ENCODE measurements around the gene TLE5.

Gene TLE5

DNA sequence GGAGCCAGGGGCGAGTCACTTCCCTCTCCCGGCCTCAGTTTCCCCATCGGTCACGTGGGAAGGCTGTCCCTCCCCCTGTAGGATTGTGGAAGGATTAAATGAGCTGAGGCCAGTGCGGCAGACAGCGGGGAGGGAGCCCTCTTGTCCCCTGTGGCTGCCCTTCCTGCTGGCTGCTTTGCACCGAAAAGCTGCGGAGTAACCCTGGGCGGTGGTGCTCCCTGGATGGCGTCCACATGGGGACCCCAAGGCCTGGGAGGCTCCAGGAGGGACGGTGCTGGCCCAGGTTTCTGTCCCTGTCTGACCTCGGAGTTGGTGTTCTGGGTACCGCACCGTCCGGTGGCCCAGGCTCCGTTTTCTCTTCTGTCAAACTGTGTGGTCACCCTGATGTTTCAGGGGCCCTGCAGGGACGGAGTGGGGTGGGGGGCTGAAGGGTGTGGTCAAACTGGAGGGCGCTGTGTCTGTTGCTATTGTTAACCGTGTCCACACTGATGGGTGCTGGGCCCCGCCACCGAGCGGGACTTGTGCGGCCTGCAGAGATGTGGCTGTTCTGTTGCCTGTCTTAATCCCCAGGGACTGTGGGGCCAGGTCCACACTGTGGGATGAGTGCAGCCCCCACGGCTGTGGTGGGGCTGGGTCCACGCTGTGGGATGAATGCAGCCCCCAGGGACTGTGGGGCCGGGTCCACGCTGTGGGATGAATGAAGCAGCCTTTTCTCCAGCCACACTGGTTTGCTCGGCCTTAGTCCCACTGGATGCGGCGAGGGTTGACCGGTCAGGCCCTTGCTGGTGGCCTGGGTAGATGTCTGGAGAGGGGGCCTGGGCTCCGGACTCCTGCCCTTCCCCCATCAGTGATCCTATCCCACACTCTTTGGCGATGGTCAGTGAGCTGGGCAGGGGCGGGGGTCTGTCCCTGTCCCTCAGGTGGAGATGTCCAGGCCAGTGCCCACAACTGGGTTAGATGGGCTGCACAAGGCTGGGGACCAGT is 38.7 kb upstream of the TLE5 start:
- TF ChIP-seq, protein P1, sequence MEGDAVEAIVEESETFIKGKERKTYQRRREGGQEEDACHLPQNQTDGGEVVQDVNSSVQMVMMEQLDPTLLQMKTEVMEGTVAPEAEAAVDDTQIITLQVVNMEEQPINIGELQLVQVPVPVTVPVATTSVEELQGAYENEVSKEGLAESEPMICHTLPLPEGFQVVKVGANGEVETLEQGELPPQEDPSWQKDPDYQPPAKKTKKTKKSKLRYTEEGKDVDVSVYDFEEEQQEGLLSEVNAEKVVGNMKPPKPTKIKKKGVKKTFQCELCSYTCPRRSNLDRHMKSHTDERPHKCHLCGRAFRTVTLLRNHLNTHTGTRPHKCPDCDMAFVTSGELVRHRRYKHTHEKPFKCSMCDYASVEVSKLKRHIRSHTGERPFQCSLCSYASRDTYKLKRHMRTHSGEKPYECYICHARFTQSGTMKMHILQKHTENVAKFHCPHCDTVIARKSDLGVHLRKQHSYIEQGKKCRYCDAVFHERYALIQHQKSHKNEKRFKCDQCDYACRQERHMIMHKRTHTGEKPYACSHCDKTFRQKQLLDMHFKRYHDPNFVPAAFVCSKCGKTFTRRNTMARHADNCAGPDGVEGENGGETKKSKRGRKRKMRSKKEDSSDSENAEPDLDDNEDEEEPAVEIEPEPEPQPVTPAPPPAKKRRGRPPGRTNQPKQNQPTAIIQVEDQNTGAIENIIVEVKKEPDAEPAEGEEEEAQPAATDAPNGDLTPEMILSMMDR (IDR thresholded peaks at IDR 0.05; ENCODE audit: borderline replicate concordance, extremely low read depth, low read length, poor library complexity, severe bottlenecking): no peak
- no peak for TF ChIP-seq EZH2 (IDR thresholded peaks at IDR 0.05; ENCODE audit: borderline replicate concordance, low read depth, low read length, severe bottlenecking)
- no peak overlapping the region for H3K4me3 ChIP-seq (ENCODE audit: low read depth in 1 of 2, low read length in 2 of 2)
- H2AFZ ChIP-seq (ENCODE audit: low read depth, low read length): no peak overlapping the region
- H3K27me3 ChIP-seq (ENCODE audit: insufficient read depth, low read length, poor library complexity): no peaks in the 10 kb centered on the region
- ATAC-seq (ENCODE audit: insufficient read depth, low read depth) (no peak), DNase-seq (no peak)
- peaks cover 34% of the 10 kb centered on the region for H3K4me1 ChIP-seq (ENCODE audit: insufficient read depth, low read length)
- H3K27ac ChIP-seq (ENCODE audit: low read length): no peak overlapping the region; the same call in 1 of the 2 replicates
- no peaks in the 10 kb centered on the region; the same call in 1 of the 2 replicates for H3K36me3 ChIP-seq (ENCODE audit: insufficient read depth, low read length)
- H3K4me2 ChIP-seq (ENCODE audit: insufficient read depth, low read length): no peak overlapping the region
- H3K79me2 ChIP-seq (ENCODE audit: insufficient read depth, low read length): peaks cover 92% of the 10 kb centered on the region
- H3K9ac ChIP-seq (ENCODE audit: low read depth, low read length): no peak overlapping the region
- peaks cover 78% of the 10 kb centered on the region for H4K20me1 ChIP-seq (ENCODE audit: insufficient read depth, low read length)
- no peaks in the 10 kb centered on the region for H3K9me3 ChIP-seq (ENCODE audit: insufficient read depth, low read length, severe bottlenecking)

DNA sequence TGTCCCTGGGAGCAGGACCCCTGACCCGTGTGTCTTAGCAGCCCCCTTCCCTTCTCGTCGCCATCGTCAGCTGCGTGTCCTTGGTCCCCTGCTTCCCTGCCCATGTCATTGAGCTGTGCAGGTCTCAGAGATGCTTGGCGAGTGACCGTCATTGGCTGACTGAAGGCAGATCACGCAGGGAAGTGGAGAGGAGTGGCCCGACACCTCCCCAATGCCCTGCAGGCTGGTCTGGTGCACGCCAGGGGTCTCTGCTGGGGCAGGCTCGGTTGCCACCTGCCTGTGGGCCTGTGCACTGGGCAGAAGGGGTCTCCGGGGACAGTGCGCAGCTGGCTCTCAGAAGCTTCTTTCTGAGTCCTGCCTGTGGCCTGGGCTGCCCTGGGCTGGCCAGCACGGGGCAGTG is 38.0 kb upstream of the TLE5 start:
- peaks cover 80% of the 10 kb centered on the region for H4K20me1 ChIP-seq (ENCODE audit: insufficient read depth, low read length)

DNA sequence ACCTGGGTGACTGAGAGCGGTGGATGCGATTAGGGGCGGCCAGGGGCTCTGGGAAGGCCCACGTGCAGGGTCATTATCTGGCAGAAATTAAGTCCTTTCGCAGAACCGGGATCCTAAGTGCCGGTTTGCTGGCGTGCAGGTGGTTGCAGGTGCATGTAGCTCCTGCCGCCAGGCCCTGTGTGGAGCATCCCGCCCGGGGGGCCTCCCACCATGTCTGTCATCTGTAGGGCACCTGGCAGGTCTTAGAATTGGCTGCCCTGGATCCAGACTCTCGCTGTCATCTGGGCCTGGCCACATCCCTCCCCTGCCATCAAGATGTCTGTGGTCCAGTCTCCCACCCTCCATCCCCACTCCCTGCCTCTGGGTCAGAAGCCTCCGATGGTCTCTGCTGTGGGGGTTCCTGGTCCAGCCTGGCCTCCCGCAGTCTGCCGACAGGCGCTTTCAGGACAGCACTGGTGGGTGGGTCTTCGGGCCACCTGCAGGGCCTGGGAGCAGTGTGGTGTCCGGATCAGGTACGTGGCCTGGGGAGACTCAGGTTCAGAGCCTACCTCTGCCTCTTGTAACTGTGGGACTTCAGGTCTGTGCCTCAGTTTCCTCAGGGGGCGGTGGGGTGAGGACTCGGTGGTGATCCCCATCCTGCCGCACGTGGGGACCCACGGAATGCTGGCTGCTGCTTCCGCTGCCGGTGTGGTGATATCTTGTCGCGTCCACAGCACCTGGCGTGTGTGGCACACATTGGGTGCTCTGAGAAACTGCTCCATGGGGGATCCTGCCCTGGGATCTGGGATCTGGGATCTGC is 37.3 kb upstream of the TLE5 start:
- Histone ChIP-seq H3K27me3 (ENCODE audit: insufficient read depth, low read length, poor library complexity) (peaks cover 3% of the 10 kb centered on the region), H4K20me1 (ENCODE audit: insufficient read depth, low read length) (peaks cover 85% of the 10 kb centered on the region), H3K4me3 (ENCODE audit: low read depth in 1 of 2, low read length in 2 of 2) (no peak overlapping the region), H3K9me3 (ENCODE audit: insufficient read depth, low read length, severe bottlenecking) (no peaks in the 10 kb centered on the region), H3K79me2 (ENCODE audit: insufficient read depth, low read length) (peaks cover 92% of the 10 kb centered on the region), H3K4me1 (ENCODE audit: insufficient read depth, low read length) (peaks cover 49% of the 10 kb centered on the region), H3K27ac (ENCODE audit: low read length) (no peak overlapping the region), H3K4me2 (ENCODE audit: insufficient read depth, low read length) (no peak overlapping the region), H3K9ac (ENCODE audit: low read depth, low read length) (no peak overlapping the region), H2AFZ (ENCODE audit: low read depth, low read length) (no peak overlapping the region), H3K36me3 (ENCODE audit: insufficient read depth, low read length) (no peaks in the 10 kb centered on the region; the same call in 1 of the 2 replicates)
- ATAC-seq (ENCODE audit: insufficient read depth, low read depth): no peak
- no peak for TF ChIP-seq EZH2 (IDR thresholded peaks at IDR 0.05; ENCODE audit: borderline replicate concordance, low read depth, low read length, severe bottlenecking)
- TF ChIP-seq, protein P1 (IDR thresholded peaks at IDR 0.05; ENCODE audit: borderline replicate concordance, extremely low read depth, low read length, poor library complexity, severe bottlenecking): no peak
- no peak for DNase-seq

More for the DNA sequence above, 38.0 kb upstream of the TLE5 start:
- ATAC-seq (ENCODE audit: insufficient read depth, low read depth) (no peak), DNase-seq (no peak)
- H2AFZ ChIP-seq (ENCODE audit: low read depth, low read length): no peak overlapping the region
- TF ChIP-seq EZH2 (IDR thresholded peaks at IDR 0.05; ENCODE audit: borderline replicate concordance, low read depth, low read length, severe bottlenecking): no peak
- TF ChIP-seq, protein P1 (IDR thresholded peaks at IDR 0.05; ENCODE audit: borderline replicate concordance, extremely low read depth, low read length, poor library complexity, severe bottlenecking): no peak
- no peak overlapping the region for H3K4me2 ChIP-seq (ENCODE audit: insufficient read depth, low read length)
- H3K4me3 ChIP-seq (ENCODE audit: low read depth in 1 of 2, low read length in 2 of 2): no peak overlapping the region
- no peaks in the 10 kb centered on the region for H3K27me3 ChIP-seq (ENCODE audit: insufficient read depth, low read length, poor library complexity)
- no peaks in the 10 kb centered on the region for H3K36me3 ChIP-seq (ENCODE audit: insufficient read depth, low read length)
- no peaks in the 10 kb centered on the region for H3K9me3 ChIP-seq (ENCODE audit: insufficient read depth, low read length, severe bottlenecking)
- H3K79me2 ChIP-seq (ENCODE audit: insufficient read depth, low read length): peaks cover 92% of the 10 kb centered on the region
- no peak overlapping the region for H3K9ac ChIP-seq (ENCODE audit: low read depth, low read length)
- H3K4me1 ChIP-seq (ENCODE audit: insufficient read depth, low read length): peaks cover 41% of the 10 kb centered on the region
- no peak overlapping the region for H3K27ac ChIP-seq (ENCODE audit: low read length)
